ENCODE measurements around the gene RIPK3.
"Not testable (repeated sequence)": the region's sequence is repeated elsewhere in the genome, so short reads cannot be mapped to it uniquely, and the experiment has no call there.

GRCh38 chr14:24327914-24328313, 11.9 kb downstream of the RIPK3 start:
- TF ChIP-seq, protein P1, sequence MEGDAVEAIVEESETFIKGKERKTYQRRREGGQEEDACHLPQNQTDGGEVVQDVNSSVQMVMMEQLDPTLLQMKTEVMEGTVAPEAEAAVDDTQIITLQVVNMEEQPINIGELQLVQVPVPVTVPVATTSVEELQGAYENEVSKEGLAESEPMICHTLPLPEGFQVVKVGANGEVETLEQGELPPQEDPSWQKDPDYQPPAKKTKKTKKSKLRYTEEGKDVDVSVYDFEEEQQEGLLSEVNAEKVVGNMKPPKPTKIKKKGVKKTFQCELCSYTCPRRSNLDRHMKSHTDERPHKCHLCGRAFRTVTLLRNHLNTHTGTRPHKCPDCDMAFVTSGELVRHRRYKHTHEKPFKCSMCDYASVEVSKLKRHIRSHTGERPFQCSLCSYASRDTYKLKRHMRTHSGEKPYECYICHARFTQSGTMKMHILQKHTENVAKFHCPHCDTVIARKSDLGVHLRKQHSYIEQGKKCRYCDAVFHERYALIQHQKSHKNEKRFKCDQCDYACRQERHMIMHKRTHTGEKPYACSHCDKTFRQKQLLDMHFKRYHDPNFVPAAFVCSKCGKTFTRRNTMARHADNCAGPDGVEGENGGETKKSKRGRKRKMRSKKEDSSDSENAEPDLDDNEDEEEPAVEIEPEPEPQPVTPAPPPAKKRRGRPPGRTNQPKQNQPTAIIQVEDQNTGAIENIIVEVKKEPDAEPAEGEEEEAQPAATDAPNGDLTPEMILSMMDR (IDR thresholded peaks at IDR 0.05): peak; percentile 67
- not testable (repeated sequence) for TF ChIP-seq EZH2phosphoT487 (IDR thresholded peaks at IDR 0.05; ENCODE audit: borderline replicate concordance, low read depth); TCF12 (IDR thresholded peaks at IDR 0.05); MXI1 (IDR thresholded peaks at IDR 0.05; ENCODE audit: low read depth, low read length); FOXM1 (IDR thresholded peaks at IDR 0.05; ENCODE audit: low read depth); RCOR1 (IDR thresholded peaks at IDR 0.05; ENCODE audit: low read length); YY1 (IDR thresholded peaks at IDR 0.05; ENCODE audit: low read depth); GATA2 (CRISPR knock-in tag; IDR thresholded peaks at IDR 0.05); RFX5 (IDR thresholded peaks at IDR 0.05; ENCODE audit: low read length); GABPA (IDR thresholded peaks at IDR 0.05; ENCODE audit: low read depth); RXRA (IDR thresholded peaks at IDR 0.05; ENCODE audit: borderline replicate concordance, low read depth)
- TF ChIP-seq RAD21 (IDR thresholded peaks at IDR 0.05; ENCODE audit: low read length): peak; percentile 37

Data from SK-N-SH (cell line).